ENCODE results near the gene NAALADL1. TPM values are rescaled to one million over a fixed set of nuclear protein-coding genes. Genes with fewer than 3 reads are reported as not detected.
"Not testable (repeated sequence)": the region's sequence is repeated elsewhere in the genome, so short reads cannot be mapped to it uniquely, and the experiment has no call there.

Gene NAALADL1
- total RNA-seq, 4 donors from 2014 or later: 0.34 to 19.6 (median 3.1) TPM

GRCh38 chr11:65035579-65035978 lies 22.8 kb downstream of the NAALADL1 start:
- Histone ChIP-seq H3K27me3 (no peaks in the 10 kb centered on the region), H3K27ac (no peak overlapping the region), H3K4me1 (peaks cover 0 to 10% (median 5%) of the 10 kb centered on the region in 3 donors), H3K4me3 (no peak overlapping the region), H3K36me3 (peaks cover 8 to 93% (median 43%) of the 10 kb centered on the region in 3 donors), H3K9me3 (no peaks in the 10 kb centered on the region)
- TF ChIP-seq POLR2A (IDR thresholded peaks at IDR 0.05): no peak
- TF ChIP-seq CTCF (IDR thresholded peaks at IDR 0.05): no peak
- 74 to 79% methylated on average over 4 to 6 of the region's 11 CpGs for whole genome bisulfite sequencing, 2 donors
- no peak for DNase-seq
- intact Hi-C loops (cut with DNase I): no loop called here

DNA sequence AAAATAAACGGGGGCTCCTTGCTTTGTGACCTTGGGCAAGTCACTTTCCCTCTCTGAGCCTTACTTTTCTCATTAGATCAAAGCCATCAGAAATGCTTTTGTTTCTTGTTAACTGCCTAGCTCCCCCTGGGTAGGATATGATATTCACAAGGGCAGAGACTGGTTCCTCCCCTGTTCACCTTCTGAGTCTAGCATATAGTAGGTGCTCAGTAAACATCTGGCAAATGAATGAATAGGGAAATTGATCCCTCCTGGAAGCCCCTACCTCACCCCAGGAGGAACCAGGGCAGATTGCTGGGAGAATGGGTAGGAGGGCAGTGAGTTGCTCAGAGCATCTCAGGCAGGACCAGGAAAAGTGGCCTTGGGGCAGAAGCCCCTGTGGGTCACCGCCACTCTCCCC lies 23.9 kb downstream of the NAALADL1 start:
- TF ChIP-seq CTCF (IDR thresholded peaks at IDR 0.05): no peak
- TF ChIP-seq POLR2A (IDR thresholded peaks at IDR 0.05): no peak
- Histone ChIP-seq H3K27me3 (no peaks in the 10 kb centered on the region), H3K4me3 (no peak overlapping the region), H3K27ac (no peak overlapping the region), H3K36me3 (peaks cover 8 to 87% (median 43%) of the 10 kb centered on the region in 3 donors), H3K4me1 (peaks cover 0 to 3% (median 0%) of the 10 kb centered on the region in 3 donors), H3K9me3 (no peaks in the 10 kb centered on the region)
- intact Hi-C loops (cut with DNase I): no loop called here
- DNase-seq: no peak
- WGBS, 2 donors: 90 to 100% methylated on average over 2 of the region's 2 CpGs

GRCh38 chr11:65032216-65032615 lies 26.1 kb downstream of the NAALADL1 start:
- peaks cover 8 to 66% (median 36%) of the 10 kb centered on the region in 3 donors for H3K36me3 ChIP-seq
- no peak overlapping the region for H3K27ac ChIP-seq
- H3K4me1 ChIP-seq: peaks cover 9 to 21% (median 13%) of the 10 kb centered on the region in 3 donors
- no peak overlapping the region for H3K4me3 ChIP-seq
- H3K27me3 ChIP-seq: no peaks in the 10 kb centered on the region
- WGBS, 2 donors: 64 to 100% methylated on average over 1 to 6 of the region's 13 CpGs
- intact Hi-C loops (cut with DNase I): no loop called here
- no peaks in the 10 kb centered on the region for H3K9me3 ChIP-seq
- TF ChIP-seq CTCF (IDR thresholded peaks at IDR 0.05) (no peak), POLR2A (IDR thresholded peaks at IDR 0.05) (no peak)
- no peak for DNase-seq

- H3K4me1 ChIP-seq: peaks cover 12 to 28% (median 15%) of the 10 kb centered on the region in 3 donors
- DNase-seq: peak; percentile 77
- no peaks in the 10 kb centered on the region for H3K27me3 ChIP-seq
- intact Hi-C loops (cut with DNase I): no loop called here
- peak within 1 kb of the TSS; percentile 50 to 82 (median 70) for H3K4me3 ChIP-seq
- WGBS, 2 donors: 0 to 1% methylated on average over 16 to 34 of the region's 51 CpGs
- peaks cover 0 to 19% (median 7%) of the 10 kb centered on the region in 3 donors for H3K36me3 ChIP-seq
- peak; percentile 69 to 85 (median 80) for TF ChIP-seq CTCF (IDR thresholded peaks at IDR 0.05)
- peak in 3 of 4 donors; percentile 42 to 72 (median 52) for TF ChIP-seq POLR2A (IDR thresholded peaks at IDR 0.05)
- no peaks in the 10 kb centered on the region for H3K9me3 ChIP-seq
- H3K27ac ChIP-seq: peak within 1 kb of the TSS; percentile 91 to 98 (median 96)
These were observed 30.9 kb downstream of the NAALADL1 start, which contains the start of gene SNX15 for GRCh38 chr11:65027213-65028067. TSS of gene SNX15 (plus strand) at chr11:65027439. CDS start at chr11:65027538, 99 bp downstream.

DNA sequence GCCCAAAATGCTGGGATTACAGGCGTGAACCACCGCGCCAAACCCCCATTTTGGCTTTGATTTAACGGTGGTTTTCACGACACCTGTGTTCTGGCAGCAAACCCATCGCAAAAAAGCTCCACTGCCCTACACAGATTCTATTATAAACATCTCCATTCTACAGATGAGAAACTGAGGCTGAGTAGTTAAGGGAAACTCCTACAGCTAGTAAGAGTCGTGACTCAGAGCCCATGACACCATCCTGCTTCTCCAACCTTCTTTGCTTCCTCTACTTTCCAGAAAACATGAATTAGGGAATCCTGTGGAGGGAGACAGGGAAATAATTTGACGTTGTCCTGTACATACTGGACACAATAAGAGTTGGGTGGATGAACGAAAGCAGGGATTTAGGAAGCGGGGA lies 31.5 kb downstream of the NAALADL1 start:
- TF ChIP-seq CTCF (IDR thresholded peaks at IDR 0.05) (no peak), POLR2A (IDR thresholded peaks at IDR 0.05) (no peak)
- intact Hi-C loops (cut with DNase I): no loop called here
- Histone ChIP-seq H3K27ac (peak overlapping the region; percentile 91 to 98 (median 96)), H3K4me3 (peak overlapping the region; percentile 50 to 82 (median 70)), H3K4me1 (peaks cover 12 to 28% (median 15%) of the 10 kb centered on the region in 3 donors), H3K27me3 (no peaks in the 10 kb centered on the region), H3K36me3 (peaks cover 0 to 19% (median under 1%) of the 10 kb centered on the region in 3 donors), H3K9me3 (no peaks in the 10 kb centered on the region)
- DNase-seq: no peak
- WGBS, 2 donors: 56 to 59% methylated on average over 9 to 10 of the region's 10 CpGs

DNA sequence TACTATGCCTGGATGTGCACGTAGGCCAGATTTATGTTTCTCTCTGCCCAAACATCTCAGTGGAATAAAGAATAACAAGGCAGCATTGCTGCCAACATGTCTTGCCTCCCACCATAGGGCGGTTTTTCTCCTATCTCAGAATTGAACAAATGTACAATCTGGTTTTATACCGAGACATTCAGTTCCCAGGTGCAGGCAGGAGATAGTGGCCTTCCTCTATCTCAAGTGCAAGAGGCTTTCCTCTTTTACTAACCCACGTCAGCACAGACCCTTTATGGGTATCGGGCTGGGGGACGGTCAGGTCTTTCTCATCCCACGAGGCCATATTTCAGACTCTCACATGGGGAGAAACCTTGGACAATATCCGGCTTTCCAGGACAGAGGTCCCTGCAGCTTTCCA lies 34.9 kb downstream of the NAALADL1 start:
- Histone ChIP-seq H3K36me3 (peaks cover 0 to 40% (median 6%) of the 10 kb centered on the region in 3 donors), H3K4me1 (peaks cover 8 to 16% (median 9%) of the 10 kb centered on the region in 3 donors)
- H3K27ac ChIP-seq; intact Hi-C loops (cut with DNase I); H3K4me3 ChIP-seq; H3K9me3 ChIP-seq; DNase-seq; H3K27me3 ChIP-seq: not testable (repeated sequence)
- WGBS, 2 donors: 75 to 79% methylated on average over 5 to 7 of the region's 8 CpGs

Measured in esophagus squamous epithelium (tissue), 5 donors.